T-helper 2 cell treated with Interferon-gamma antibody and Interleukin-4, amounts not matched to agents 100 ng/mL and 5 ng/mL, for 36 hours (primary cell): ENCODE data around the gene TMEM201. TPM values are rescaled to one million over a fixed set of nuclear protein-coding genes. Genes with fewer than 3 reads are reported as not detected.

ENCODE experiments used
- intact Hi-C: fragments of 100-400 bp; cut with micrococcal nuclease; formaldehyde crosslinking; loops from one replicate; pipeline ENCODE4 v1.15.1; 2023
- total RNA-seq: library from RNA; stranded (reverse); gene quantifications from 2 replicates; pipeline ENCODE4 v1.2.3, GENCODE V29; 2022

Gene TMEM201
- total RNA-seq, 1 donor from 2014 or later: 23.4 TPM

GRCh38 chr1:9577423-9577822 is 11.3 kb upstream of the TMEM201 start:
- intact Hi-C loops: no loop called here

GRCh38 chr1:9580942-9581341 is 7.8 kb upstream of the TMEM201 start:
- intact Hi-C loops: no loop called here

- intact Hi-C loops: loop anchor here (5.0 kb wide), 1 partner anchor 44 kb away; no protein-coding TSS in a partner anchor
Observed at GRCh38 chr1:9586147-9586766, 2.5 kb upstream of the TMEM201 start.

DNA sequence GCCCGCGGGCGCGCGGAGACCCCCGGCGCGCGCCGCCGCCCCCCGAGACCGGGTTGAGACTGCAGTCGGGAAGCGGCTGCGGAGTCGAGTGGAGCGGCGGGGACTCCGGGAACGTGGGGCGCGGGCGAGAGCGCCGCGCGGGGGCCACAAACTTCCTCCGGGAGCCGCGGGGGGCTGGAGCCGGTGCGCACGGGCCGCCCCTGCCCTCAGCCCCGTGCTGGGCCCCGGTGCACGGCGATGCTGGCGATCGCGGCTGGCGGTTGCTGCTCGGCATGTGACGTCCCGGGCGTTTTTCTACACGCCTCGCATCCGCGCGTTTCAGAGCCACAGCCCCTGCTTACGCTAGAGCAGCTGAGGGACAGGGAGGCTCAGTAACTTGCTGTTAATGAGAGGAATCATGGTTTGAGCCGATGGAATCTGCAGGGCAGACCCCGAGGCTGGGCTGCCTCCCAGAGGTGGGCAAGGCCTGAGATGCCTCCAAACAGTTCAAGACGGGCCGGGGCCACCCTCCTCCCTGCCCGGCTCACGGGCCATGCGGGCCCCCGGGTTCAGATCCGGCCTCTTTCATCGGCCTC is 520 bp downstream of the TMEM201 start:
- intact Hi-C loops: loop anchor here (2.0 to 5.0 kb wide), 4 partner anchors 47 to 322 kb away; partner anchors contain the start of gene CTNNBIP1

GRCh38 chr1:9589719-9590157 is 1.0 kb downstream of the TMEM201 start:
- intact Hi-C loops: loop anchor here (2.0 to 5.0 kb wide), 4 partner anchors 47 to 321 kb away; partner anchors contain the start of gene CTNNBIP1

DNA sequence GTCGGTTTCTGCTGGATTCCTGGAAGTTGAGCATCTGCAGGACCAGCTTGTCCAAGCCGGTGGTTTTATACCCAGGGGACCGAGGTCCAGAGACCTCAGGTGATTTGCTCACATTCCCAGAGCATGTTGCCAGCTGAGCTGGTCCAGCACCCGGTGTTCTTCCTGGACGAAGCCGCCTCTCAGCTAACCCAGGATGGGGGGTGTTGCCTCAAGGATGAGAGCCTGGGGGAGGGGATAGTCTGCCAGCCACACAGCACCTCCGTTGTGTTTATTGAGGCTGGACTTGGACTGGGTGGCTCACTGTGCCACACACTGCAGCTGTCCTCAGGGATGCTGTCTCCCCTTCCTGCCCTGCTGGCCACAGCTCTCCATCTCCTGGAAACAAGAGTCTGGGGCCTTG is 1.5 kb downstream of the TMEM201 start:
- intact Hi-C loops: no loop called here

- intact Hi-C loops: no loop called here
Observed at GRCh38 chr1:9590945-9591668, 2.4 kb downstream of the TMEM201 start.

- intact Hi-C loops: no loop called here
Observed at GRCh38 chr1:9591669-9592509, 3.2 kb downstream of the TMEM201 start.

- intact Hi-C loops: no loop called here
Observed at GRCh38 chr1:9592510-9593075, 3.9 kb downstream of the TMEM201 start.

- intact Hi-C loops: no loop called here
Observed at GRCh38 chr1:9593147-9593491, 4.4 kb downstream of the TMEM201 start.

- intact Hi-C loops: no loop called here
Observed at GRCh38 chr1:9593492-9594465, 5.1 kb downstream of the TMEM201 start.

DNA sequence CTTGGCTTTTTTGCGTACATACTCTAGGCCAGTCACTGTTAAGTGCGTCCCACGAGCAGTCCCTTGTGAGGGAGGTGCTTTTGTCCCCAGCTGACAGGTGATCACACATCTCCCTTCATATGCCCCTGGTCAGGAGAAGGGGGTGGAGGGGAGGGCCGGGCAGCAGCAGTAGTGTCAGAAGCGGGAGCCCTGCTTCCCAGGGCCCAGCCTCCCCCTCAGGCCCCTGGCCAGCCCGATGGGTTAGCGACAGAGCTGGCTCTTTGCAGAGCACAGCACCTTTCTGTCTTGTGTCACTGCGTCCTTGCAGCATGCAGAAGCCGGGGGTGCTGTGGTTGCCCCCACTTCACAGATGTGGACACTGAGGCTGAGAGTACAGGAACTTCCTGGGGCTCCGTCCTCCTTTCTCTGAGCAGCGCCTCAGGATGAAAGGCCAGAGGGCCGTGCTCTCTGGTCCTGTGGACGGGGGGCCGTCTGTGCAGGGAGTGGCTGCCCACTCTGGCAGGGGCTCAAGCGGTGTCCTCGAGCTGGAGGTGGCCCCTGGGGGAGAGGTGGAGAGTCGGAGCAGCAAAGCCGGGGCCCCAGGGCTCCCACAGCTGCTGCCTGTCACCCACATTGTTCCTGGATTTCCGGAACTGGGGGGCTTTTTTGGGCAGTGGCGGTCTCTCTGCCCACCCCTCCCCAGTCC is 5.9 kb downstream of the TMEM201 start:
- intact Hi-C loops: no loop called here

DNA sequence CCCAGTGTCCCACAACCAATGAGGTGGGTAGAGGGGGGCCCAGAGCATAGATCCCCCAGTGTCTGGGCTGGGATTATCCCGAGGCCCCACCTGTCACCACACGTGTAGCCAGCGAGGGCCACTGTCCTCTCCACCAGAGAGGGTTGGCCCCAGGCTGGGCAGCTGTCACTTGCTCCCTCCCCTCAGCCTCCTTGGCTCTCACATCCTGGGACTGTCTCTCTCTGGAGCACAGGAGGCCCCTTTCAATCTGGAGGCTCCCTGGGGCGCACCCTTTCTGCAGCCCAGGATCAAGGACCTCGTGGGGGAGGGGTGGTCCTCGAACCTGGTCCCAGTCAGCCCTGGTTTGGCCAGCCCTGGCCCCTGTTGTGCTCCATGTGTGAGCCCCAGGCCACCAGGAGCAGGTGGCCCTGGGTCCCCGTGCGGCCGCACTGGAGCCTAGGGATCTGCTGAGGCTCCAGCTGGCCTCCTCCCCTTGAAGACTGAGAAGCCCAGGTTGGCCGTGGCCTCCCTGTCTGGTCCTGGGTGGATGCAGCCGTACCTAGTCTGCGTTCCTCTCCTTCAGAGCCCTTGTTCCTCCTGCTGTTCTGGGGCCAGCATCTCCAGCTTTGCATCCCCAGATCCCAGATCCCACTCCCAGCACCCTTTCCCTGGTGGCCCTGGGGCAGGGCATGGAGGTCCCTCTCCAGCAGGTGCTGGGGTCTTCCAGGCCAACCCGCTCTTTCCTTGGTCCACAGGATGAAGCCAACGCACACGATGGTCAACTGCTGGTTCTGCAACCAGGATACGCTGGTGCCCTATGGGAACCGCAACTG is 6.7 kb downstream of the TMEM201 start:
- intact Hi-C loops: no loop called here

DNA sequence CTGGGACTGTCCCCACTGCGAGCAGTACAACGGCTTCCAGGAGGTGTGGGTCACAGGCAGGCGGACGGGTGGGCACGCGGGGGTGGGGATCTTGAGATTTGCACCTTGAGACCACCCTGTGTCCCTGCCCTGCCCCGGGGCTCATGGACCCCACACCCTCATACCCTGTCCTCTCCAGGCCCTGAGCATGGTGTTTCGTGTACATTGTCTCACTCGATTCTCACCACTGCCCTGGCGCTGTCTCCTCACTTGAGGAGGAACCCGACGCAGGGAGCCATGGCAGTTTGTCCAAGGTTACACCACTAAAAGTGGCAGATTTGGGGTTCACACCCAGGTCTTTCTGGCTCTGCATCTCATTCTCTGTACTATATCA is 7.2 kb downstream of the TMEM201 start:
- intact Hi-C loops: no loop called here

DNA sequence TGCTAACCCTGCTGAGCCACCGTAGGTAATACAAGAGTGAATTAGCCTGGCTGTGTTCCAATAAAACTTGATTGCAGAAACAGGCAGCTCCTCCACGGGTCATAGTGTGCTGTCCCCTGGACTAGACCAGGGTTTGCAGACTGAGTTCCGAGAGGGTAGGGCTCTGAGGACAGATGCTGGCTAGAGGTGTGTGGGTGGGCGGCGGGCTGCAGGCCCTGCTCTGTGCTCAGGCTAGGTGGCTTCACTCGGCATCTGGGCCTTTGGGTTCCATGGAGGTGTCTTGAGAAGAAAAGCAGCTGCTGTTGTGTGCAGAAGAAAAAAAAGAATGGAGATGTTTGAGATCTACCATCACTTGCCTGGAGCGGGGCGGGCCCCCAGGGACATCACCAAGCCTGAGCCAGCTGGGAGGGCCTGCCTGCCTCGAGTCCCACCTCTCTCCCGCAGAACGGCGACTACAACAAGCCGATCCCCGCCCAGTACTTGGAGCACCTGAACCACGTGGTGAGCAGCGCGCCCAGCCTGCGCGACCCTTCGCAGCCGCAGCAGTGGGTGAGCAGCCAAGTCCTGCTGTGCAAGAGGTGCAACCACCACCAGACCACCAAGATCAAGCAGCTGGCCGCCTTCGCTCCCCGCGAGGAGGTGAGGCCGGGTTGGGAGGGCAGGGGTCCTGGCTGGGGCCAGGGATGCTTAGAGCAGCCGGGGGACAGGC is 7.9 kb downstream of the TMEM201 start:
- intact Hi-C loops: no loop called here

- intact Hi-C loops: no loop called here
Observed at GRCh38 chr1:9597361-9598315, 8.9 kb downstream of the TMEM201 start.

- intact Hi-C loops: no loop called here
Observed at GRCh38 chr1:9598316-9598700, 9.6 kb downstream of the TMEM201 start.
